ENCODE measurements around the gene GPR158. TPM values are rescaled to one million over a fixed set of nuclear protein-coding genes. Genes with fewer than 3 reads are reported as not detected.

Gene GPR158
- total RNA-seq, 4 donors from 2014 or later, result 0.16 to 1.1 (median 0.17) TPM; not detected in 1

DNA sequence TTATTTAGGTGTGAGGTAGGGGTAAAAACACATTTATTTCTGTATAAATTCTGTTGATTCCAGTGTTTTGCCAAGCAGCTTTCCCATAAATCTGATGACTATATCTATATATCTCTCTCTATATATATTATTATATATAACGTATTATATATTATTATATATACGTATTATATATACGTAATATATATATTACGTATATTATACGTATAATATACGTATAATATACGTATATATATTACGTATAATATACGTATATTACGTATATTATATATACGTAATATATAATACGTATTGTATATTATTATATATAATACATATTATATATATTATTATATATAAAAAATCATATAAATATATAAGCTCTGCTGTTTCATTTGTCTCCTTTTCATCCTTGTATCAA, 163.5 kb downstream of the GPR158 start:
- TF ChIP-seq, protein P1, sequence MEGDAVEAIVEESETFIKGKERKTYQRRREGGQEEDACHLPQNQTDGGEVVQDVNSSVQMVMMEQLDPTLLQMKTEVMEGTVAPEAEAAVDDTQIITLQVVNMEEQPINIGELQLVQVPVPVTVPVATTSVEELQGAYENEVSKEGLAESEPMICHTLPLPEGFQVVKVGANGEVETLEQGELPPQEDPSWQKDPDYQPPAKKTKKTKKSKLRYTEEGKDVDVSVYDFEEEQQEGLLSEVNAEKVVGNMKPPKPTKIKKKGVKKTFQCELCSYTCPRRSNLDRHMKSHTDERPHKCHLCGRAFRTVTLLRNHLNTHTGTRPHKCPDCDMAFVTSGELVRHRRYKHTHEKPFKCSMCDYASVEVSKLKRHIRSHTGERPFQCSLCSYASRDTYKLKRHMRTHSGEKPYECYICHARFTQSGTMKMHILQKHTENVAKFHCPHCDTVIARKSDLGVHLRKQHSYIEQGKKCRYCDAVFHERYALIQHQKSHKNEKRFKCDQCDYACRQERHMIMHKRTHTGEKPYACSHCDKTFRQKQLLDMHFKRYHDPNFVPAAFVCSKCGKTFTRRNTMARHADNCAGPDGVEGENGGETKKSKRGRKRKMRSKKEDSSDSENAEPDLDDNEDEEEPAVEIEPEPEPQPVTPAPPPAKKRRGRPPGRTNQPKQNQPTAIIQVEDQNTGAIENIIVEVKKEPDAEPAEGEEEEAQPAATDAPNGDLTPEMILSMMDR (IDR thresholded peaks at IDR 0.05; ENCODE audit: low read depth), result no peak

DNA sequence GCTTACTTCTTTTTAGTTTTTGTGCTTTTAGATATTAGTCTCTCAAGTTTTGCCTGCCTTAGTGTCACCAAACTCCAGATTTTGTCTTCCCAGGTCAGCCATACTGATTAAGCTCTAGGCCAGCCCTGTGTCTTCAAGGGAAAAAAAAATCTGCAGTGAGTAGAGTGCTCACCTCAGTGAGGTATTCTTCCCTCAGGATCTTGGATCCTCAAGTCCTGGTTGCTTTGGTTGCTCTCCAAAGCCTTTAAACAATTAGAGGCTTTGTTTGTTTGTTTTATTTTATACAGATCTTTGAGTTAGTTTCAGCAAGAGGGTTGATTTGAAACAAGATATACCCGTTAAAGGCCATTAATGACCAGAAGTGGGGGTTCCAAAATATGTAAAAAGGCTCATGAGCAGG, 165.2 kb downstream of the GPR158 start:
- TF ChIP-seq, protein P1 (IDR thresholded peaks at IDR 0.05; ENCODE audit: low read depth), result no peak

DNA sequence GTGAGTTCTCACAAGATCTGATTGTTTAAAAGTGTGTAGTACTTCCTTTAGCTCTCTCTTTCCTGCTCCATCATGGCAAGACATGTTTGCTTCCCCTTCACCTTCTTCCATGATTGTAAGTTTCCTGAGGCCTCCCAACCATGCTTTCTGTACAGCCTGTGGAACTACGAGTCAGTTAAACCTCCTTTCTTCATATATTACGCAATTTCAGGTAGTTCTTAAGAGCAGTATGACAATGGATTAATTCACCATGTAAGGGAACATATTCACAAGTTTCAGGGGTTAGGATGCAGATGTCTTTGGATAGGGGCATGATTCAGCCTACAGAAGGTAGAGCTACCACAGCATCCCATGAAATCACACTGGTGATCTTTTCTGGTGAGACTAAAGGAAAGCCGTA, 174.7 kb downstream of the GPR158 start:
- TF ChIP-seq, protein P1 (IDR thresholded peaks at IDR 0.05; ENCODE audit: low read depth), result no peak

DNA sequence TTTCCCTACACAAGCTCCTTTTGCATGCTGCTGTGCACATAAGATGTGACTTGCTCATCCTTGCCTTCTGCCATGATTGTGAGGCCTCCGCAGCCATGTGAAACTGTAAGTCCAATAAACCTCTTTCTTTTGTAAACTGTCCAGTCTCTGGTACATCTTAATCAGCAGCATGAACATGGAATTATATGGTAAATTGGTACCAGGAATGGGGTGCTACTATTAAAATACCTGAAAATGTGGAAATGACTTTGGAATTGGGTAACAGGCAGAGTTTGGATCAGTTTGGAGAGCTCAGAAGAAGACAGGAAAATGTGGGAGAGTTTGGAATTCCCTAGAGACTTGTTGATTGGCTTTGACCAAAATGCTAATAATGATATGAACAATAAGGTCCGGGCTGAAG, 181.8 kb downstream of the GPR158 start:
- TF ChIP-seq, protein P1 (IDR thresholded peaks at IDR 0.05; ENCODE audit: low read depth), result no peak

DNA sequence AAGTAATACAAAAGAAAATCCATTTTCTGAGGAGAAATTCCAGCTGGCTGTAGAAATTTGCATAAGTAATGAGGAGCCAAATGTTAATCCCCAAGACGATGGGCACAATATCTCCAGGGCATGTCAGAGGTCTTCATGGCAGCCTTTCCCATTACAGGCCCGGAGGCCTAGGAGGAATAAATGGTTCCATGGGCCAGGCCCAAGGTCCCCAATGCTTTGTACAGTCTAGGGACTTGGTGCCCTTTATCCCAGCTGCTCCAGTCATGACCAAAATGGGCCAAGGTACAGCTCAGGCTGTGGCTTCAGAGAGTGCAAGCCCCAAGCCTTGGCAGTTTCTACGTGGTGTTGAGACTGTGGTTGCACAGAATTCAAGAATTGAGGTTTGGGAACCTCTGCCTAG, 182.5 kb downstream of the GPR158 start:
- TF ChIP-seq, protein P1 (IDR thresholded peaks at IDR 0.05; ENCODE audit: low read depth), result no peak

DNA sequence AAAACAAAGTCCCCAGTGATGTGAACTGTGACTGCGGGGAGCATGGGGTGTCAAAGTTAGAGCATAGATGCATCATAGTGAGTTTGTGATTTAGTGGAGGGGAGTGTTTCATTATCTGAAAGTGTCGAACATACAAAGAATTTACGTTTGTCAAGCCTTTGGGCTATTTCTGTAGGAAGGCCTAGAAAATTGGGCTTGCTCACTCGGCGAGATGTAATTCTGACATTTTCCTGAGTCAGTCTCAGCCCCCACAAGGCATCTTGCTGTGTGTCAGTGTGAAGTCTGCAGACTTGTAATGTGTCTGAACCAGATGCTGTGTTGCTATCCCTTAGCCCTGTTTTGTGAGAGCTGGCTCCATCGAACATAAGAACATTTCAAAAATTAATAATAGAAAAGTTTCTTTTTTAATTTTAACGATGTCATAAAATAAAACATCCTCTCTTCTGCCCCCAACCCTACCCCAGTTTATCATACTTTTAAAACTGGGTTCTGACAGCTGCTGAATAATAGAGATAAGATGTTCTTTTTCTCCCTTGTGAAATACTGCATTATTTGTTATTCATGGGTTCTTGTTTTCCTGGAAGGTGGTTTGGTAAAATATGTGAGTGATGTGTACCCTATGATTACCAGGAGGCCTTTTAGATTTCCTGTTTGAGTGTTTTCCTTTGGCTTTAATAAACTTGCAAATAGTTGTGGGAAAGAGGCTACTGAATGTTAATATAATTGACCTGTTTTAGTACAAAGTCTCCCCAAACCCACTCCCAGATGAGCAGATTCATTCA, 207.4 kb downstream of the GPR158 start:
- TF ChIP-seq, protein P1 (IDR thresholded peaks at IDR 0.05; ENCODE audit: low read depth), result no peak

DNA sequence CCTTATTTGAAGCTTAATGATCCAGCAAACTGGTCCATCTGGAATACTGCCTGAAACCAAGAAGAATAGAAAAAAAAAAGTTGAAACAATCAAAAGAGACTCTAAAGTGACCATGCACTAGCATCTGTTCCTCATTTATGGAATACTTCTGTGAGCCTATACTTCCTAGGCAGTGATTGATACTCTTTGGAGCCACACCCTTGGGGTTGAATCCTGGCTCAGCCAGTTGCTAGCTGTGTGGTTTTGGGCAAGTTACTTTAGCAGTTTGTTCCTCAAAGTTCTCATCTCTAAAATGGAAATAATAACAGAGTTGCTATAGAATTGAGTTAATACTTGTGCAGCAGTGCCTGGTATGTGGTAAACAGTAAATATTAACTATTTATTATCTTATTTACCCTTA, 208.9 kb downstream of the GPR158 start:
- TF ChIP-seq, protein P1 (IDR thresholded peaks at IDR 0.05; ENCODE audit: low read depth), result no peak
